ENCODE data around the gene NPTX2.

NPTX2 gene

GRCh38 chr7:98669329-98670000 is 52.4 kb downstream of the NPTX2 start:
- TF ChIP-seq TOX (CRISPR knock-in tag; IDR thresholded peaks at IDR 0.05; ENCODE audit: borderline replicate concordance) (no peak), ARNTL (CRISPR knock-in tag; IDR thresholded peaks at IDR 0.05; ENCODE audit: borderline replicate concordance, low read depth) (no peak), ZNF8 (CRISPR knock-in tag; IDR thresholded peaks at IDR 0.05) (no peak), BACH2 (CRISPR knock-in tag; IDR thresholded peaks at IDR 0.05; ENCODE audit: borderline replicate concordance) (no peak), ZNF70 (CRISPR knock-in tag; IDR thresholded peaks at IDR 0.05) (no peak), PATZ1 (CRISPR knock-in tag; IDR thresholded peaks at IDR 0.05; ENCODE audit: borderline replicate concordance) (no peak), TSHZ2 (CRISPR knock-in tag; IDR thresholded peaks at IDR 0.05) (no peak), ZNF565 (CRISPR knock-in tag; conservative IDR thresholded peaks at IDR 0.05; ENCODE audit: low read depth) (no peak), RARB (CRISPR knock-in tag; IDR thresholded peaks at IDR 0.05) (no peak), PPARA (CRISPR knock-in tag; IDR thresholded peaks at IDR 0.05; ENCODE audit: borderline replicate concordance) (no peak), CSDC2 (CRISPR knock-in tag; IDR thresholded peaks at IDR 0.05) (no peak), CREB5 (CRISPR knock-in tag; IDR thresholded peaks at IDR 0.05; ENCODE audit: low read depth) (no peak), OSR1 (CRISPR knock-in tag; IDR thresholded peaks at IDR 0.05) (no peak), ZFP3 (CRISPR knock-in tag; IDR thresholded peaks at IDR 0.05) (no peak), ZFP30 (CRISPR knock-in tag; IDR thresholded peaks at IDR 0.05) (no peak), SNAI2 (CRISPR knock-in tag; IDR thresholded peaks at IDR 0.05) (no peak), CSRNP3 (CRISPR knock-in tag; IDR thresholded peaks at IDR 0.05) (no peak)
- no peak for ATAC-seq

- TF ChIP-seq ARNTL (CRISPR knock-in tag; IDR thresholded peaks at IDR 0.05; ENCODE audit: borderline replicate concordance, low read depth) (no peak), TSHZ2 (CRISPR knock-in tag; IDR thresholded peaks at IDR 0.05) (no peak), ZNF8 (CRISPR knock-in tag; IDR thresholded peaks at IDR 0.05) (no peak), PPARA (CRISPR knock-in tag; IDR thresholded peaks at IDR 0.05; ENCODE audit: borderline replicate concordance) (no peak), TCF4 (CRISPR knock-in tag; IDR thresholded peaks at IDR 0.05; ENCODE audit: borderline replicate concordance) (no peak), SNAI2 (CRISPR knock-in tag; IDR thresholded peaks at IDR 0.05) (no peak), TOX (CRISPR knock-in tag; IDR thresholded peaks at IDR 0.05; ENCODE audit: borderline replicate concordance) (no peak), CSDC2 (CRISPR knock-in tag; IDR thresholded peaks at IDR 0.05) (no peak), ZC3H10 (CRISPR knock-in tag; IDR thresholded peaks at IDR 0.05) (no peak), ZNF70 (CRISPR knock-in tag; IDR thresholded peaks at IDR 0.05) (no peak), POU6F1 (CRISPR knock-in tag; IDR thresholded peaks at IDR 0.05; ENCODE audit: borderline replicate concordance, low read depth) (no peak), CREB5 (CRISPR knock-in tag; IDR thresholded peaks at IDR 0.05; ENCODE audit: low read depth) (no peak), OSR1 (CRISPR knock-in tag; IDR thresholded peaks at IDR 0.05) (no peak), ISL1 (CRISPR knock-in tag; IDR thresholded peaks at IDR 0.05) (no peak), ZFP3 (CRISPR knock-in tag; IDR thresholded peaks at IDR 0.05) (no peak), ESRRG (CRISPR knock-in tag; IDR thresholded peaks at IDR 0.05) (no peak), BACH2 (CRISPR knock-in tag; IDR thresholded peaks at IDR 0.05; ENCODE audit: borderline replicate concordance) (no peak), ZNF565 (CRISPR knock-in tag; conservative IDR thresholded peaks at IDR 0.05; ENCODE audit: low read depth) (no peak), ZFP30 (CRISPR knock-in tag; IDR thresholded peaks at IDR 0.05) (no peak)
- ATAC-seq, result no peak
Measured at GRCh38 chr7:98670186-98670585, 53.1 kb downstream of the NPTX2 start.

Measured in SK-N-SH treated with all-trans-retinoic acid at 6 μM for 48 hours (cell line).